ENCODE results near the gene IGFALS. TPM values are rescaled to one million over a fixed set of nuclear protein-coding genes. Genes with fewer than 3 reads are reported as not detected.

Gene IGFALS
- total and polyA plus RNA-seq, 7 donors, result 0.12 to 0.38 (median 0.18) TPM; not detected in 3

GRCh38 chr16:1786242-1787055 lies 7.1 kb downstream of the IGFALS start:
- H3K4me3 ChIP-seq, result no peak overlapping the region
- H3K9me3 ChIP-seq, result no peaks in the 10 kb centered on the region
- TF ChIP-seq, protein P1, sequence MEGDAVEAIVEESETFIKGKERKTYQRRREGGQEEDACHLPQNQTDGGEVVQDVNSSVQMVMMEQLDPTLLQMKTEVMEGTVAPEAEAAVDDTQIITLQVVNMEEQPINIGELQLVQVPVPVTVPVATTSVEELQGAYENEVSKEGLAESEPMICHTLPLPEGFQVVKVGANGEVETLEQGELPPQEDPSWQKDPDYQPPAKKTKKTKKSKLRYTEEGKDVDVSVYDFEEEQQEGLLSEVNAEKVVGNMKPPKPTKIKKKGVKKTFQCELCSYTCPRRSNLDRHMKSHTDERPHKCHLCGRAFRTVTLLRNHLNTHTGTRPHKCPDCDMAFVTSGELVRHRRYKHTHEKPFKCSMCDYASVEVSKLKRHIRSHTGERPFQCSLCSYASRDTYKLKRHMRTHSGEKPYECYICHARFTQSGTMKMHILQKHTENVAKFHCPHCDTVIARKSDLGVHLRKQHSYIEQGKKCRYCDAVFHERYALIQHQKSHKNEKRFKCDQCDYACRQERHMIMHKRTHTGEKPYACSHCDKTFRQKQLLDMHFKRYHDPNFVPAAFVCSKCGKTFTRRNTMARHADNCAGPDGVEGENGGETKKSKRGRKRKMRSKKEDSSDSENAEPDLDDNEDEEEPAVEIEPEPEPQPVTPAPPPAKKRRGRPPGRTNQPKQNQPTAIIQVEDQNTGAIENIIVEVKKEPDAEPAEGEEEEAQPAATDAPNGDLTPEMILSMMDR (IDR thresholded peaks at IDR 0.05), result no peak
- no peak overlapping the region for H3K27ac ChIP-seq
- DNase-seq, result peak in 1 of 2 donors; percentile 22
- WGBS, 3 donors, result 87 to 88% (median 88%) methylated on average over 42 to 51 of the region's 51 CpGs
- intact Hi-C loops (cut with DNase I), result no loop called here
- H3K27me3 ChIP-seq (ENCODE audit: insufficient read depth in 3 of 3, low read length in 2 of 3), result no peaks in the 10 kb centered on the region
- no peak for ATAC-seq
- H3K36me3 ChIP-seq (ENCODE audit: insufficient read depth in 1 of 2, low read depth in 1 of 2), result peaks cover 0 to 52% of the 10 kb centered on the region in 2 donors
- H3K4me1 ChIP-seq, result peaks cover 16% of the 10 kb centered on the region

- Histone ChIP-seq H3K27me3 (ENCODE audit: insufficient read depth in 3 of 3, low read length in 2 of 3) (no peaks in the 10 kb centered on the region), H3K4me3 (no peak overlapping the region), H3K27ac (no peak overlapping the region), H3K4me1 (peaks cover 22% of the 10 kb centered on the region), H3K36me3 (ENCODE audit: insufficient read depth in 1 of 2, low read depth in 1 of 2) (peaks cover 0 to 50% of the 10 kb centered on the region in 2 donors), H3K9me3 (no peaks in the 10 kb centered on the region)
- ATAC-seq, result no peak
- intact Hi-C loops (cut with DNase I), result no loop called here
- peak; percentile 10 to 53 for DNase-seq
- 83 to 88% (median 83%) methylated on average over 14 of the region's 14 CpGs for WGBS, 3 donors
- TF ChIP-seq, protein P1 (IDR thresholded peaks at IDR 0.05), result no peak
Observed at GRCh38 chr16:1785846-1786170, 7.7 kb downstream of the IGFALS start.

DNA sequence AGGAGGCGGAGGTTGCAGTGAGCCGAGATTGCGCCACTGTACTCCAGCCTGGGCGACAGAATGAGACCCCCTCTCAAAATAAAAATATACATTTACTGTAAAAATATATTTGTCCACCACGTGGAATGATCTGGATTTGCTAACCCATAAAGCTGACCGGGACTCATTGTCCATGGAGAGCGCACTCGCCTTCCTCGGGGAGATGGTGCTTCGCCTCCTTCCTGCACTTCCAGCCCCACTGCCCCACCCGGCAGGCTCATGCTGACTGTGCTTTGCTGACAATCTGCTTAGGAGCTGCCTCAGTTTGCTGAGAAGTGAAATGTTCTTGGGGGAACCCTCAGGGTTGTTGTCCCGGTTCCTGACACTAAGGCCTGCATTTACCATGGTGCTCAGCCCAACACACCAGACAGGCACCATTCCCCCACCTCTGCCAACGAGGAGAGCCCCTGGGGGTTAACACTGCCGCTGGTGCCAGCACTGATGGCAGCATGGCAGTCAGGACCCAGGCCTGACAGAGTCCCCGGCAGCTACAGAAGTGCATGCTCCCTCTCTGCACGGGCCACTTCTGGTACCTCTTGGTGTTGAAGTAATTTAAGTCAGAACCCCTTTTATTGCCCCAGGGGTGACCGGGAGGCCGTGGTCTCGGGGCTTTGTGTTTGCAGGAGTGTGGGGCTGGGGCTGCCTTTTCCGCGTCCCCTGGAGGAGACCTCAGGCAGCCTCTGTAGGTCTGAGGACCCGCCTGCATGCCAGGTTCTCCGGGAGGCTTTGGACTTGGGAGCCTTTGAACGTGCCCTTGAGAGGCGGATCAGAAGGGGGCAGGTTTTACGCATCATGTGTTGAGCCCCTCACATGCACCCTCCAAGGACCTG lies 8.3 kb downstream of the IGFALS start:
- DNase-seq (peak in 1 of 2 donors; percentile 45), ATAC-seq (no peak)
- WGBS, 3 donors, result 81 to 88% (median 83%) methylated on average over 26 of the region's 26 CpGs
- H3K9me3 ChIP-seq, result no peaks in the 10 kb centered on the region
- H3K4me1 ChIP-seq, result peaks cover 28% of the 10 kb centered on the region
- TF ChIP-seq, protein P1 (IDR thresholded peaks at IDR 0.05), result no peak
- H3K27me3 ChIP-seq (ENCODE audit: insufficient read depth in 3 of 3, low read length in 2 of 3), result no peaks in the 10 kb centered on the region
- H3K4me3 ChIP-seq, result no peak overlapping the region
- H3K27ac ChIP-seq, result no peak overlapping the region
- intact Hi-C loops (cut with DNase I), result no loop called here
- peaks cover 0 to 54% of the 10 kb centered on the region in 2 donors for H3K36me3 ChIP-seq (ENCODE audit: insufficient read depth in 1 of 2, low read depth in 1 of 2)

GRCh38 chr16:1782408-1783264 lies 10.9 kb downstream of the IGFALS start, which contains the start of the genes NUBP2 and SPSB3:
Gene NUBP2, plus strand, starts transcription at chr16:1782960. Its CDS starts 61 bp downstream, at chr16:1783021.
Gene SPSB3, minus strand, starts transcription at chr16:1782571. Its CDS starts 1,088 bp downstream, at chr16:1781483.
- H3K4me1 ChIP-seq, result peaks cover 34% of the 10 kb centered on the region
- peak; percentile 100 for DNase-seq
- intact Hi-C loops (cut with DNase I), result no loop called here
- ATAC-seq, result peak; percentile 91 to 93 (median 92)
- H3K9me3 ChIP-seq, result no peaks in the 10 kb centered on the region
- H3K36me3 ChIP-seq (ENCODE audit: insufficient read depth in 1 of 2, low read depth in 1 of 2), result peaks cover 0 to 52% of the 10 kb centered on the region in 2 donors
- peak within 1 kb of the TSS; percentile 86 for H3K4me3 ChIP-seq
- 0 to 1% (median 0%) methylated on average over 88 to 102 of the region's 102 CpGs for WGBS, 3 donors
- no peaks in the 10 kb centered on the region for H3K27me3 ChIP-seq (ENCODE audit: insufficient read depth in 3 of 3, low read length in 2 of 3)
- H3K27ac ChIP-seq, result peak within 1 kb of the TSS; percentile 92
- TF ChIP-seq, protein P1 (IDR thresholded peaks at IDR 0.05), result no peak
